Kidney (tissue), 14 donors: ENCODE measurements around the gene NKD2. TPM values are rescaled to one million over a fixed set of nuclear protein-coding genes. Genes with fewer than 3 reads are reported as not detected.

ENCODE experiments used
- DNase-seq, 5 donors: peaks; one replicate each; pipeline ENCODE4 v3.0.0-alpha.2; 2013 to 2020
- FAIRE-seq: peaks from 2 replicates; lab custom pipeline; 2012; peaks lifted over from hg19 to GRCh38; lab: Jason Lieb, UNC
- H3K27ac ChIP-seq, 2 donors: one replicate each; pipeline ENCODE4 v1.7.0; 2013; ENCODE audit warnings: low read depth in 2 of 2, low read length in 2 of 2, inconsistent platforms in 1 of 2
- H3K27me3 ChIP-seq: one replicate; pipeline ENCODE4 v1.7.1; 2013; ENCODE audit warnings: low read length, inconsistent platforms; ENCODE audit not compliant: control insufficient read depth, insufficient read depth
- H3K36me3 ChIP-seq, 3 donors: one replicate each; pipeline versions ENCODE4 v1.7.0 to v1.7.1; 2013; ENCODE audit warnings: low read length in 3 of 3, control low read depth in 1 of 3, inconsistent platforms in 1 of 3; ENCODE audit not compliant: insufficient read depth in 3 of 3, control insufficient read depth in 2 of 3
- H3K4me1 ChIP-seq, 3 donors: one replicate each; pipeline versions ENCODE4 v1.7.0 to v1.7.1; 2013; ENCODE audit warnings: low read length in 3 of 3, inconsistent platforms in 1 of 3, low read depth in 1 of 3; ENCODE audit not compliant: control insufficient read depth in 2 of 3, insufficient read depth in 2 of 3
- H3K4me3 ChIP-seq, 3 donors: one replicate each; pipeline versions ENCODE4 v1.7.0 to v1.8.1; 2013; ENCODE audit warnings: low read length in 3 of 3, control low read depth in 1 of 3, inconsistent platforms in 1 of 3
- H3K9ac ChIP-seq, 3 donors: one replicate each; pipeline versions ENCODE4 v1.7.0 to v1.7.1; 2013; ENCODE audit warnings: low read length in 3 of 3, control low read depth in 1 of 3, inconsistent platforms in 1 of 3
- H3K9me3 ChIP-seq, 3 donors: one replicate each; pipeline versions ENCODE4 v1.7.0 to v1.7.1; 2013; ENCODE audit warnings: low read length in 3 of 3, control low read depth in 1 of 3, inconsistent platforms in 1 of 3; ENCODE audit not compliant: control insufficient read depth in 2 of 3, insufficient read depth in 1 of 3
- intact Hi-C: fragments of 100-400 bp; cut with DNase I; formaldehyde crosslinking; loops from one replicate; pipeline ENCODE4 v1.11.1; 2022
- polyA plus RNA-seq: library from polyadenylated mRNA; stranded (reverse); fragments of 350-450 nt; fragmentation: Illumina TruSeq; extraction: RNeasy Lipid Tissue Mini Kit (QIAGEN cat#74804); gene quantifications from one replicate; pipeline ENCODE4 v1.2.3, GENCODE V29; 2014; ENCODE audit warnings: low read depth, low replicate concordance; ENCODE audit not compliant: insufficient read depth
- total RNA-seq: library from RNA; stranded (reverse); fragmentation: NEBNext Ultra II Directional; extraction: Animal tissue kit (Norgen Biotek cat#: 25700); gene quantifications from one replicate; pipeline ENCODE4 v1.2.1, GENCODE V29; 2021
- TF ChIP-seq, protein P1 (sequence below): IDR thresholded peaks from 3 replicates; pipeline ENCODE4 v1.5.1; 2012; ENCODE audit warnings: mild to moderate bottlenecking, moderate library complexity, borderline replicate concordance; ENCODE audit not compliant: insufficient read depth; ENCODE audit errors: extremely low read depth
- donor health status: control.
- donor health status: control.
- donor health status: control.
- donor health status: control.
- donor health status: control.
- donor health status: DM: yes; HTN: yes; CAD: no.
- donor health status: Normal renal cell carcinoma (clear cell type).

NKD2 gene
- total and polyA plus RNA-seq, 2 donors from 2014 or later: 7.9 to 14.1 TPM

GRCh38 chr5:1068895-1069719 is 60.5 kb downstream of the NKD2 start:
- TF ChIP-seq, protein P1, sequence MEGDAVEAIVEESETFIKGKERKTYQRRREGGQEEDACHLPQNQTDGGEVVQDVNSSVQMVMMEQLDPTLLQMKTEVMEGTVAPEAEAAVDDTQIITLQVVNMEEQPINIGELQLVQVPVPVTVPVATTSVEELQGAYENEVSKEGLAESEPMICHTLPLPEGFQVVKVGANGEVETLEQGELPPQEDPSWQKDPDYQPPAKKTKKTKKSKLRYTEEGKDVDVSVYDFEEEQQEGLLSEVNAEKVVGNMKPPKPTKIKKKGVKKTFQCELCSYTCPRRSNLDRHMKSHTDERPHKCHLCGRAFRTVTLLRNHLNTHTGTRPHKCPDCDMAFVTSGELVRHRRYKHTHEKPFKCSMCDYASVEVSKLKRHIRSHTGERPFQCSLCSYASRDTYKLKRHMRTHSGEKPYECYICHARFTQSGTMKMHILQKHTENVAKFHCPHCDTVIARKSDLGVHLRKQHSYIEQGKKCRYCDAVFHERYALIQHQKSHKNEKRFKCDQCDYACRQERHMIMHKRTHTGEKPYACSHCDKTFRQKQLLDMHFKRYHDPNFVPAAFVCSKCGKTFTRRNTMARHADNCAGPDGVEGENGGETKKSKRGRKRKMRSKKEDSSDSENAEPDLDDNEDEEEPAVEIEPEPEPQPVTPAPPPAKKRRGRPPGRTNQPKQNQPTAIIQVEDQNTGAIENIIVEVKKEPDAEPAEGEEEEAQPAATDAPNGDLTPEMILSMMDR: no peak
- no peak for FAIRE-seq
- H3K27ac ChIP-seq: no peak overlapping the region
- no peaks in the 10 kb centered on the region for H3K27me3 ChIP-seq
- no peaks in the 10 kb centered on the region for H3K4me1 ChIP-seq
- H3K4me3 ChIP-seq: no peak overlapping the region
- H3K9me3 ChIP-seq: no peaks in the 10 kb centered on the region
- no peak overlapping the region for H3K9ac ChIP-seq
- intact Hi-C loops: no loop called here
- no peak for DNase-seq
- H3K36me3 ChIP-seq: peaks cover 0 to 42% (median 7%) of the 10 kb centered on the region in 3 donors

- intact Hi-C loops: no loop called here
- H3K4me1 ChIP-seq: no peaks in the 10 kb centered on the region
- H3K4me3 ChIP-seq: no peak overlapping the region
- H3K27me3 ChIP-seq: no peaks in the 10 kb centered on the region
- H3K36me3 ChIP-seq: peaks cover 0 to 40% (median 7%) of the 10 kb centered on the region in 3 donors
- no peak overlapping the region for H3K27ac ChIP-seq
- H3K9me3 ChIP-seq: no peaks in the 10 kb centered on the region
- FAIRE-seq (no peak), DNase-seq (no peak)
- no peak overlapping the region for H3K9ac ChIP-seq
- TF ChIP-seq, protein P1: no peak
Measured at GRCh38 chr5:1069720-1070088, 61.1 kb downstream of the NKD2 start.

GRCh38 chr5:1073239-1074102 is 64.9 kb downstream of the NKD2 start:
- H3K36me3 ChIP-seq: peaks cover 0 to 52% (median 5%) of the 10 kb centered on the region in 3 donors
- TF ChIP-seq, protein P1: no peak
- no peak for DNase-seq
- no peak overlapping the region for H3K4me3 ChIP-seq
- no peaks in the 10 kb centered on the region for H3K27me3 ChIP-seq
- no peaks in the 10 kb centered on the region for H3K9me3 ChIP-seq
- no peak overlapping the region for H3K27ac ChIP-seq
- no peak overlapping the region for H3K9ac ChIP-seq
- FAIRE-seq: no peak
- H3K4me1 ChIP-seq: no peaks in the 10 kb centered on the region
- intact Hi-C loops: no loop called here
